WTC11 (cell line): ENCODE results near the gene KLK12. TPM values are rescaled to one million over a fixed set of nuclear protein-coding genes. Genes with fewer than 3 reads are reported as not detected.

Experiments used
- ATF1 ChIP-seq: sonication (generic); formaldehyde crosslinking; IDR thresholded peaks from 2 replicates; pipeline ENCODE4 v1.8.1; 2023; ENCODE audit warnings: mild to moderate bottlenecking, moderate library complexity, missing genetic modification reagents
- ATF2 ChIP-seq: sonication (generic); formaldehyde crosslinking; IDR thresholded peaks from 2 replicates; pipeline ENCODE4 v1.8.1; 2022; ENCODE audit warnings: low read depth, missing genetic modification reagents, borderline replicate concordance
- ATF6 ChIP-seq: sonication (generic); formaldehyde crosslinking; IDR thresholded peaks from 2 replicates; pipeline ENCODE4 v1.8.1; 2023; ENCODE audit warnings: mild to moderate bottlenecking, missing genetic modification reagents
- CREM ChIP-seq: sonication (generic); formaldehyde crosslinking; IDR thresholded peaks from 2 replicates; pipeline ENCODE4 v1.8.1; 2022; ENCODE audit warnings: mild to moderate bottlenecking, missing genetic modification reagents, moderate library complexity
- CTCF ChIP-seq: fragments of 200-600 bp; IDR thresholded peaks from 2 replicates; pipeline ENCODE4 v1.8.0; 2022; ENCODE audit warnings: antibody characterized with exemption
- E2F1 ChIP-seq: sonication (generic); formaldehyde crosslinking; IDR thresholded peaks from 2 replicates; pipeline ENCODE4 v1.8.0; 2022; ENCODE audit warnings: mild to moderate bottlenecking, missing genetic modification reagents
- E2F5 ChIP-seq: sonication (generic); formaldehyde crosslinking; IDR thresholded peaks from 2 replicates; pipeline ENCODE4 v1.8.1; 2022; ENCODE audit warnings: mild to moderate bottlenecking, moderate library complexity, missing genetic modification reagents
- ESRRA ChIP-seq: sonication (generic); formaldehyde crosslinking; IDR thresholded peaks from 2 replicates; pipeline ENCODE4 v1.8.1; 2022; ENCODE audit warnings: mild to moderate bottlenecking, missing genetic modification reagents, borderline replicate concordance
- FOXK1 ChIP-seq: sonication (generic); formaldehyde crosslinking; IDR thresholded peaks from 2 replicates; pipeline ENCODE4 v1.8.0; 2022; ENCODE audit warnings: mild to moderate bottlenecking, moderate library complexity, missing genetic modification reagents
- FOXP1 ChIP-seq: sonication (generic); formaldehyde crosslinking; IDR thresholded peaks from 2 replicates; pipeline ENCODE4 v1.8.0; 2022; ENCODE audit warnings: missing genetic modification reagents, mild to moderate bottlenecking, moderate library complexity, borderline replicate concordance
- FOXP4 ChIP-seq: sonication (generic); formaldehyde crosslinking; IDR thresholded peaks from 2 replicates; pipeline ENCODE4 v1.8.0; 2022; ENCODE audit warnings: mild to moderate bottlenecking, missing genetic modification reagents
- GABPB1 ChIP-seq: sonication (generic); formaldehyde crosslinking; IDR thresholded peaks from 2 replicates; pipeline ENCODE4 v1.8.1; 2023; ENCODE audit warnings: mild to moderate bottlenecking, missing genetic modification reagents
- HMGXB4 ChIP-seq: sonication (generic); formaldehyde crosslinking; IDR thresholded peaks from 2 replicates; pipeline ENCODE4 v1.8.1; 2023; ENCODE audit warnings: mild to moderate bottlenecking, moderate library complexity, missing genetic modification reagents
- NR1H2 ChIP-seq: sonication (generic); formaldehyde crosslinking; IDR thresholded peaks from 2 replicates; pipeline ENCODE4 v1.9.0; 2021; ENCODE audit warnings: mild to moderate bottlenecking, moderate library complexity, missing genetic modification reagents
- OVOL2 ChIP-seq: fragments of 250-450 bp; sonication (Bioruptor Pico); IDR thresholded peaks from 2 replicates; pipeline ENCODE4 v1.9.0; 2021; ENCODE audit warnings: mild to moderate bottlenecking, borderline replicate concordance
- SMAD4 ChIP-seq: sonication (generic); formaldehyde crosslinking; IDR thresholded peaks from 2 replicates; pipeline ENCODE4 v1.8.0; 2022; ENCODE audit warnings: mild to moderate bottlenecking, missing genetic modification reagents
- SP1 ChIP-seq: sonication (generic); formaldehyde crosslinking; conservative IDR thresholded peaks from 2 replicates; pipeline ENCODE4 v1.8.1; 2022; ENCODE audit warnings: missing genetic modification reagents
- TCF7 ChIP-seq: sonication (generic); formaldehyde crosslinking; IDR thresholded peaks from 2 replicates; pipeline ENCODE4 v1.8.0; 2022; ENCODE audit warnings: mild to moderate bottlenecking, low read depth, missing genetic modification reagents, moderate library complexity
- TEAD4 ChIP-seq: sonication (generic); formaldehyde crosslinking; IDR thresholded peaks from 2 replicates; pipeline ENCODE4 v1.8.0; 2022; ENCODE audit warnings: mild to moderate bottlenecking, missing genetic modification reagents
- TP53 ChIP-seq: sonication (generic); formaldehyde crosslinking; IDR thresholded peaks from 2 replicates; pipeline ENCODE4 v1.8.1; 2023; ENCODE audit warnings: mild to moderate bottlenecking, missing genetic modification reagents
- USF1 ChIP-seq: sonication (generic); formaldehyde crosslinking; IDR thresholded peaks from 2 replicates; pipeline ENCODE4 v1.8.0; 2022; ENCODE audit warnings: mild to moderate bottlenecking, missing genetic modification reagents
- ZNF317 ChIP-seq: sonication (generic); formaldehyde crosslinking; IDR thresholded peaks from 2 replicates; pipeline ENCODE4 v1.8.1; 2023; ENCODE audit warnings: low read depth, mild to moderate bottlenecking, moderate library complexity, missing genetic modification reagents, borderline replicate concordance
- ZNF423 ChIP-seq: fragments of 250-450 bp; sonication (Bioruptor Pico); IDR thresholded peaks from 2 replicates; pipeline ENCODE4 v2.1.2; 2022; ENCODE audit warnings: mild to moderate bottlenecking, moderate library complexity
- ZNF512 ChIP-seq: sonication (generic); formaldehyde crosslinking; IDR thresholded peaks from 2 replicates; pipeline ENCODE4 v1.8.1; 2022; ENCODE audit warnings: missing genetic modification reagents, borderline replicate concordance
- ZSCAN18 ChIP-seq: fragments of 250-450 bp; sonication (Bioruptor Pico); IDR thresholded peaks from 2 replicates; pipeline ENCODE4 v2.1.2; 2022; ENCODE audit warnings: mild to moderate bottlenecking, moderate library complexity
- total RNA-seq: library from RNA; stranded (reverse); gene quantifications from 3 replicates; pipeline ENCODE4 v1.2.3, GENCODE V29; 2021

KLK12 gene
- total RNA-seq, 1 experiment from 2014 or later = not detected

- TF ChIP-seq FOXP4 (CRISPR knock-in tag) (peak; percentile 48; the same call in 1 of the 2 replicates), CREM (no peak), HMGXB4 (CRISPR knock-in tag) (no peak), TCF7 (CRISPR knock-in tag) (no peak), ATF1 (CRISPR knock-in tag) (no peak), TEAD4 (CRISPR knock-in tag) (0 out of 2 replicates have a peak, but pooled peaks have one; percentile 26), GABPB1 (CRISPR knock-in tag) (no peak), ZNF317 (CRISPR knock-in tag) (no peak), ESRRA (CRISPR knock-in tag) (no peak), CTCF (no peak), ATF2 (CRISPR knock-in tag) (no peak), ZNF423 (CRISPR knock-in tag) (no peak), FOXP1 (CRISPR knock-in tag) (no peak), ZSCAN18 (CRISPR knock-in tag) (no peak), SMAD4 (no peak), NR1H2 (CRISPR knock-in tag) (no peak), OVOL2 (CRISPR knock-in tag) (no peak), USF1 (no peak), TP53 (0 out of 2 replicates have a peak, but pooled peaks have one; percentile 43), SP1 (CRISPR knock-in tag) (0 out of 2 replicates have a peak, but pooled peaks have one; percentile 24), FOXK1 (peak; percentile 41; the same call in 1 of the 2 replicates), ZNF512 (no peak), ATF6 (CRISPR knock-in tag) (no peak), E2F5 (no peak), E2F1 (CRISPR knock-in tag) (no peak)
Observed at GRCh38 chr19:51000981-51001380, 33.8 kb downstream of the KLK12 start (continued).
